Endothelial cell (in vitro differentiated cells): ENCODE measurements around the gene DZIP1. TPM values are rescaled to one million over a fixed set of nuclear protein-coding genes. Genes with fewer than 3 reads are reported as not detected.
A peak's percentile ranks its signal among the peaks of the same experiment; 100 is the strongest.

ENCODE experiments used
- DNase-seq: peaks from one replicate; pipeline ENCODE4 v3.0.0; 2021; ENCODE audit warnings: low spot score
- H3K27ac Mint-ChIP-seq: one replicate; pipeline ENCODE4 v1.8.0; 2021; ENCODE audit warnings: mixed read lengths, inconsistent platforms; ENCODE audit not compliant: unreplicated experiment
- H3K27me3 Mint-ChIP-seq: one replicate; pipeline ENCODE4 v1.8.0; 2021; ENCODE audit warnings: mild to moderate bottlenecking, moderate library complexity, mixed read lengths, inconsistent platforms; ENCODE audit not compliant: unreplicated experiment
- H3K36me3 Mint-ChIP-seq: one replicate; pipeline ENCODE4 v1.8.0; 2021; ENCODE audit warnings: mild to moderate bottlenecking, low read depth, mixed read lengths, inconsistent platforms; ENCODE audit not compliant: unreplicated experiment
- H3K4me1 Mint-ChIP-seq: one replicate; pipeline ENCODE4 v1.8.0; 2021; ENCODE audit warnings: mild to moderate bottlenecking, mixed read lengths, inconsistent platforms; ENCODE audit not compliant: unreplicated experiment
- H3K4me3 Mint-ChIP-seq: one replicate; pipeline ENCODE4 v1.8.0; 2021; ENCODE audit warnings: mild to moderate bottlenecking, mixed read lengths, inconsistent platforms; ENCODE audit not compliant: unreplicated experiment
- H3K9me3 Mint-ChIP-seq: one replicate; pipeline ENCODE4 v1.8.0; 2021; ENCODE audit warnings: mixed read lengths, inconsistent platforms; ENCODE audit not compliant: unreplicated experiment
- CTCF ChIP-seq: fragments of 200-600 bp; sonication (generic); IDR thresholded peaks from one replicate; pipeline ENCODE4 v1.5.0; 2021; ENCODE audit warnings: antibody characterized with exemption; ENCODE audit not compliant: unreplicated experiment
- total RNA-seq: library from RNA; stranded (reverse); fragmentation: NEBNext Ultra II Directional; extraction: Animal tissue kit (Norgen Biotek cat#: 25700); gene quantifications from one replicate; pipeline ENCODE4 v1.2.1, GENCODE V29; 2021; ENCODE audit not compliant: unreplicated experiment

Gene DZIP1
- total RNA-seq, 1 donor from 2014 or later, result 39.7 TPM

GRCh38 chr13:95679722-95680121, 35.2 kb upstream of the DZIP1 start:
- no peaks in the 10 kb centered on the region for H3K9me3 Mint-ChIP-seq
- H3K4me3 Mint-ChIP-seq, result no peak overlapping the region
- H3K27me3 Mint-ChIP-seq, result peaks cover 4% of the 10 kb centered on the region
- H3K27ac Mint-ChIP-seq, result no peak overlapping the region
- H3K36me3 Mint-ChIP-seq, result peaks cover 19% of the 10 kb centered on the region
- no peak for DNase-seq
- no peak for TF ChIP-seq CTCF
- H3K4me1 Mint-ChIP-seq, result peaks cover 50% of the 10 kb centered on the region

- no peaks in the 10 kb centered on the region for H3K9me3 Mint-ChIP-seq
- H3K27me3 Mint-ChIP-seq, result peaks cover 4% of the 10 kb centered on the region
- H3K4me3 Mint-ChIP-seq, result peak overlapping the region; percentile 98
- TF ChIP-seq CTCF, result no peak
- H3K4me1 Mint-ChIP-seq, result peaks cover 50% of the 10 kb centered on the region
- peaks cover 14% of the 10 kb centered on the region for H3K36me3 Mint-ChIP-seq
- H3K27ac Mint-ChIP-seq, result peak overlapping the region; percentile 91
- DNase-seq, result no peak
These were observed 34.5 kb upstream of the DZIP1 start for GRCh38 chr13:95678967-95679366.

- peaks cover 8% of the 10 kb centered on the region for H3K36me3 Mint-ChIP-seq
- no peaks in the 10 kb centered on the region for H3K9me3 Mint-ChIP-seq
- peaks cover 57% of the 10 kb centered on the region for H3K4me1 Mint-ChIP-seq
- no peak for TF ChIP-seq CTCF
- peaks cover 6% of the 10 kb centered on the region for H3K27me3 Mint-ChIP-seq
- peak overlapping the region; percentile 98 for H3K4me3 Mint-ChIP-seq
- H3K27ac Mint-ChIP-seq, result peak overlapping the region; percentile 91
- no peak for DNase-seq
These were observed 33.2 kb upstream of the DZIP1 start for GRCh38 chr13:95677564-95678266.

- Mint-ChIP-seq H3K27ac (peak within 1 kb of the TSS; percentile 92), H3K36me3 (peaks cover 11% of the 10 kb centered on the region), H3K9me3 (no peaks in the 10 kb centered on the region), H3K27me3 (peaks cover 6% of the 10 kb centered on the region), H3K4me3 (peak within 1 kb of the TSS; percentile 99), H3K4me1 (peaks cover 54% of the 10 kb centered on the region)
- no peak for TF ChIP-seq CTCF
- DNase-seq, result peak; percentile 99
These were observed 32.5 kb upstream of the DZIP1 start, which contains the start of gene DNAJC3 for GRCh38 chr13:95676762-95677563. Gene DNAJC3, plus strand, starts transcription at chr13:95677139. Its CDS starts 117 bp downstream, at chr13:95677256.
